GM12878 (cell line): ENCODE results near the gene C3. TPM values are rescaled to one million over a fixed set of nuclear protein-coding genes. Genes with fewer than 3 reads are reported as not detected.

Experiments used
- ATAC-seq: fragments of 200-7000 bp; cut with Tn5 transposase; 3 replicates; pipeline ENCODE4 v1.9.1; 2020; ENCODE audit warnings: mild to moderate bottlenecking, moderate library complexity
- BruUV-seq: library from RNA; stranded (reverse); fragments of 400-500 nt; replicated peaks from 2 replicates; lab custom pipeline; 2021; lab: Mats Ljungman, UMichigan
- CTCF ChIA-PET: fragments of 300-600 bp; sonication (Branson Sonifier 250); formaldehyde crosslinking; extraction: SDS; loops from one replicate; lab custom pipeline; 2021; ENCODE audit warnings: inconsistent platforms; lab: Yijun Ruan, JAX
- POLR2A ChIA-PET: fragments of 350-600 bp; formaldehyde crosslinking; extraction: SDS; loops from one replicate; lab custom pipeline; 2021; ENCODE audit warnings: inconsistent platforms; lab: Charles Lee
- RAD21 ChIA-PET: fragments of 300-600 bp; sonication (Branson Sonifier 250); formaldehyde crosslinking; loops from one replicate; lab custom pipeline; 2023; ENCODE audit warnings: antibody characterized with exemption; ENCODE audit not compliant: unreplicated experiment; lab: Charles Lee
- SMC1A ChIA-PET: fragments of 300-600 bp; sonication (Branson Sonifier 250); formaldehyde crosslinking; loops from one replicate; lab custom pipeline; 2023; ENCODE audit not compliant: unreplicated experiment, uncharacterized antibody; lab: Charles Lee
- DNase-seq: peaks from one replicate; pipeline ENCODE4 v3.0.0-alpha.2; 2011; ENCODE audit warnings: low read depth, low spot score
- FAIRE-seq: peaks from 3 replicates; lab custom pipeline; 2011; peaks lifted over from hg19 to GRCh38; lab: Jason Lieb, UNC
- H2AFZ ChIP-seq: 2 replicates; pipeline ENCODE4 v1.6.0; 2011; ENCODE audit warnings: low read depth, low read length, control low read depth; ENCODE audit not compliant: control insufficient read depth
- H3K27ac ChIP-seq: 2 replicates; pipeline ENCODE4 v1.5.1; 2011; ENCODE audit warnings: control low read depth; ENCODE audit not compliant: control insufficient read depth, insufficient read depth
- H3K27me3 ChIP-seq, 2 experiments: replicated peaks in 1 of 2; 2 replicates each; pipeline versions ENCODE4 v1.6.0 to v1.6.1; 2011; ENCODE audit warnings: low read length in 1 of 2; ENCODE audit not compliant: control insufficient read depth in 2 of 2, insufficient read depth in 2 of 2
- H3K36me3 ChIP-seq, 2 experiments: 2 replicates each; pipeline ENCODE4 v1.5.1; 2011; ENCODE audit warnings: low read length in 1 of 2; ENCODE audit not compliant: control insufficient read depth in 2 of 2, insufficient read depth in 2 of 2
- H3K4me1 ChIP-seq: 2 replicates; pipeline ENCODE4 v1.6.1; 2011; ENCODE audit warnings: mild to moderate bottlenecking, low read length, moderate library complexity, mixed read lengths; ENCODE audit not compliant: control insufficient read depth, insufficient read depth
- H3K4me2 ChIP-seq: 2 replicates; pipeline ENCODE4 v1.6.0; 2011; ENCODE audit warnings: control low read depth; ENCODE audit not compliant: control insufficient read depth, insufficient read depth
- H3K4me3 ChIP-seq: fragments of 200-600 bp; sonication (generic); 2 replicates; pipeline ENCODE4 v1.5.1; 2016
- H3K79me2 ChIP-seq: 2 replicates; pipeline ENCODE4 v1.6.0; 2011; ENCODE audit warnings: low read length; ENCODE audit not compliant: control insufficient read depth, insufficient read depth
- H3K9ac ChIP-seq: 2 replicates; pipeline ENCODE4 v1.8.0; 2011; ENCODE audit warnings: low read length, control low read depth, mixed read lengths; ENCODE audit not compliant: control insufficient read depth, insufficient read depth
- H3K9me3 ChIP-seq: replicated peaks from 3 replicates; pipeline ENCODE4 v1.5.1; 2011; ENCODE audit warnings: mild to moderate bottlenecking, low read length; ENCODE audit not compliant: control insufficient read depth, insufficient read depth
- H4K20me1 ChIP-seq: 2 replicates; pipeline ENCODE4 v1.6.0; 2011; ENCODE audit not compliant: control insufficient read depth, insufficient read depth
- BHLHE40 ChIP-seq, 2 experiments: fragments of 450-650 bp in 1 of 2; IDR thresholded peaks; 2 replicates each; pipeline ENCODE4 v1.6.1; 2011 to 2017; ENCODE audit warnings: low read depth in 2 of 2, borderline replicate concordance in 1 of 2, improper control_type of control experiment in 1 of 2, low read length in 1 of 2, mild to moderate bottlenecking in 1 of 2
- BMI1 ChIP-seq: fragments of 450-650 bp; IDR thresholded peaks from 2 replicates; pipeline ENCODE4 v1.6.1; 2016; ENCODE audit warnings: mild to moderate bottlenecking, moderate library complexity, borderline replicate concordance
- BRCA1 ChIP-seq: IDR thresholded peaks from 2 replicates; pipeline ENCODE4 v1.6.1; 2011; ENCODE audit warnings: low read depth, low read length, improper control_type of control experiment
- EED ChIP-seq: sonication (generic); IDR thresholded peaks from 2 replicates; pipeline ENCODE4 v1.6.1; 2016; ENCODE audit warnings: antibody characterized with exemption, low read depth
- FOS ChIP-seq: IDR thresholded peaks from 3 replicates; pipeline ENCODE4 v1.6.1; 2011; ENCODE audit warnings: borderline replicate concordance; ENCODE audit not compliant: insufficient read length; ENCODE audit errors: extremely low read depth
- HCFC1 ChIP-seq: fragments of 150-350 bp; IDR thresholded peaks from 2 replicates; pipeline ENCODE4 v1.6.1; 2014; ENCODE audit warnings: low read length
- HDGF ChIP-seq: fragments of 450-650 bp; IDR thresholded peaks from 2 replicates; pipeline ENCODE4 v1.6.1; 2016; ENCODE audit warnings: antibody characterized with exemption
- IRF4 ChIP-seq: IDR thresholded peaks from 2 replicates; pipeline ENCODE4 v1.6.1; 2011; ENCODE audit warnings: low read depth, low read length
- MLLT1 ChIP-seq: fragments of 450-650 bp; IDR thresholded peaks from 2 replicates; pipeline ENCODE4 v1.6.1; 2016; ENCODE audit warnings: mild to moderate bottlenecking
- RCOR1 ChIP-seq: conservative IDR thresholded peaks from 2 replicates; pipeline ENCODE4 v1.6.1; 2012; ENCODE audit warnings: low read depth, low read length, improper control_type of control experiment
- SPI1 ChIP-seq: IDR thresholded peaks from 2 replicates; pipeline ENCODE4 v1.6.1; 2011; ENCODE audit warnings: low read depth, mild to moderate bottlenecking, low read length, moderate library complexity, borderline replicate concordance; ENCODE audit not compliant: insufficient read depth
- SREBF1 ChIP-seq: IDR thresholded peaks from 2 replicates; pipeline ENCODE4 v1.6.1; 2012; ENCODE audit warnings: mild to moderate bottlenecking, low read length
- SUPT20H ChIP-seq: IDR thresholded peaks from 2 replicates; pipeline ENCODE4 v1.6.1; 2011; ENCODE audit warnings: low read depth, mild to moderate bottlenecking, low read length, moderate library complexity, borderline replicate concordance; ENCODE audit not compliant: control insufficient read depth
- ZNF217 ChIP-seq: fragments of 450-650 bp; IDR thresholded peaks from 2 replicates; pipeline ENCODE4 v1.6.1; 2017; ENCODE audit warnings: antibody characterized with exemption, mild to moderate bottlenecking
- WGBS: methylation state at CpG from one replicate; pipeline ENCODE4 v1.1.6; 2016; ENCODE audit warnings: low lambda C conversion rate; ENCODE audit not compliant: insufficient replicate concordance, insufficient coverage; ENCODE audit errors: missing lambda C conversion rate; 5-methylcytosine and 5-hydroxymethylcytosine counted together
- in situ Hi-C: fragments of 300-500 bp; cut with MboI; formaldehyde crosslinking; loops from 9 replicates; pipeline ENCODE4 v1.14.3; 2018; ENCODE audit warnings: mixed read lengths
- intact Hi-C: fragments of 100-400 bp; cut with micrococcal nuclease; formaldehyde crosslinking; loops from one replicate; pipeline ENCODE4 v1.14.2; 2022; ENCODE audit not compliant: unreplicated experiment
- polyA plus RNA-seq, 11 experiments: library from polyadenylated mRNA; depleted of rRNA in 4 of 11; unstranded in 6 of 11; stranded (reverse) in 5 of 11; fragments of >200 nt; fragmentation: Nextera tagmentation in 4 of 11; fragmentation: Illumina TruSeq in 1 of 11; extraction: Ambion mirVana in 4 of 11; extraction: Trizol in 1 of 11; gene quantifications; 1 replicate in 1 of 11; 2 replicates in 10 of 11; pipeline versions ENCODE4 v1.2.1 to v1.2.3, GENCODE V29; 2011 to 2016; ENCODE audit warnings: inconsistent platforms in 2 of 11, missing spikeins in 2 of 11, low read depth in 1 of 11
- total RNA-seq, 4 experiments: library from RNA; depleted of rRNA in 3 of 4; stranded (reverse); fragments of >200 nt in 3 of 4; fragmentation: Illumina TruSeq in 1 of 4; extraction: Trizol in 1 of 4; gene quantifications; 2 replicates each; pipeline versions ENCODE4 v1.2.1 to v1.2.3, GENCODE V29; 2013 to 2021
- TF ChIP-seq, protein P1 (sequence below): fragments of 450-650 bp; IDR thresholded peaks from 2 replicates; pipeline ENCODE4 v1.6.1; 2017; ENCODE audit warnings: borderline replicate concordance

C3 gene
- total and polyA plus RNA-seq, 10 of the 15 experiments (the other 5 are each of a cell fraction or from before 2014, with no cell fraction given): 0.20 to 6.7 (median 0.72) TPM

GRCh38 chr19:6734096-6734696 is 13.7 kb upstream of the C3 start:
- no peak for TF ChIP-seq BHLHE40 (IDR thresholded peaks at IDR 0.05; ENCODE audit: borderline replicate concordance in 1 of 2, low read depth in 2 of 2, low read length in 1 of 2)
- no peak for TF ChIP-seq HDGF
- no peak for TF ChIP-seq MLLT1
- TF ChIP-seq FOS: no peak
- TF ChIP-seq IRF4: no peak
- no peak for TF ChIP-seq BRCA1
- no peak for TF ChIP-seq ZNF217
- TF ChIP-seq, protein P1, sequence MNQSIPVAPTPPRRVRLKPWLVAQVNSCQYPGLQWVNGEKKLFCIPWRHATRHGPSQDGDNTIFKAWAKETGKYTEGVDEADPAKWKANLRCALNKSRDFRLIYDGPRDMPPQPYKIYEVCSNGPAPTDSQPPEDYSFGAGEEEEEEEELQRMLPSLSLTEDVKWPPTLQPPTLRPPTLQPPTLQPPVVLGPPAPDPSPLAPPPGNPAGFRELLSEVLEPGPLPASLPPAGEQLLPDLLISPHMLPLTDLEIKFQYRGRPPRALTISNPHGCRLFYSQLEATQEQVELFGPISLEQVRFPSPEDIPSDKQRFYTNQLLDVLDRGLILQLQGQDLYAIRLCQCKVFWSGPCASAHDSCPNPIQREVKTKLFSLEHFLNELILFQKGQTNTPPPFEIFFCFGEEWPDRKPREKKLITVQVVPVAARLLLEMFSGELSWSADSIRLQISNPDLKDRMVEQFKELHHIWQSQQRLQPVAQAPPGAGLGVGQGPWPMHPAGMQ: no peak
- no peak for TF ChIP-seq RCOR1
- no peak for TF ChIP-seq SPI1
- TF ChIP-seq SUPT20H: no peak
- no peak for TF ChIP-seq EED
- no peak for TF ChIP-seq SREBF1
- no peak for TF ChIP-seq BMI1
- no peak for TF ChIP-seq HCFC1
- SMC1A ChIA-PET: interaction anchor here (1.2 kb wide), 1 partner anchor 104 kb away, joined by 3 read pairs; no protein-coding TSS in a partner anchor
- POLR2A ChIA-PET: no interaction called here
- no peak overlapping the region for H2AFZ ChIP-seq
- no peaks in the 10 kb centered on the region for H4K20me1 ChIP-seq
- intact Hi-C loops (no loop called here), in situ Hi-C loops (no loop called here)
- H3K9me3 ChIP-seq: no peaks in the 10 kb centered on the region
- H3K9ac ChIP-seq: no peak overlapping the region
- no peaks in the 10 kb centered on the region; a peak in 2 of 4 replicates for H3K36me3 ChIP-seq
- H3K4me1 ChIP-seq: peaks cover 24% of the 10 kb centered on the region
- H3K27me3 ChIP-seq: no peaks in the 10 kb centered on the region
- 79% methylated on average over 19 of the region's 20 CpGs for WGBS
- H3K4me3 ChIP-seq: no peak overlapping the region
- no TSS peak for BruUV-seq
- ATAC-seq: no peak
- no peak for FAIRE-seq
- H3K4me2 ChIP-seq: no peak overlapping the region
- RAD21 ChIA-PET: no interaction called here
- CTCF ChIA-PET: no interaction called here
- DNase-seq: no peak
- H3K79me2 ChIP-seq: peaks cover 21% of the 10 kb centered on the region
- H3K27ac ChIP-seq: no peak overlapping the region
